Measurements from ENCODE around the gene MYO15A. TPM values are rescaled to one million over a fixed set of nuclear protein-coding genes. Genes with fewer than 3 reads are reported as not detected.

The MYO15A gene
- total RNA-seq, 1 experiment from 2014 or later = 2.8 TPM

GRCh38 chr17:18079543-18079942 lies 29.0 kb upstream of the MYO15A start:
- no peaks in the 10 kb centered on the region for H3K79me2 ChIP-seq (ENCODE audit: insufficient read depth, low read length)
- RAD21 ChIA-PET (ENCODE audit: low non-redundant PET in 1 of 2, low total read pairs in 2 of 2, uncharacterized antibody in 2 of 2, unreplicated experiment in 2 of 2) = no interaction called here
- H3K4me2 ChIP-seq (ENCODE audit: low read length) = no peak overlapping the region
- no peaks in the 10 kb centered on the region for H3K4me1 ChIP-seq (ENCODE audit: control insufficient read depth in 1 of 2, insufficient read depth in 2 of 2, low read length in 2 of 2)
- H3K4me3 ChIP-seq (replicated peaks in 1 of 2; ENCODE audit: low read depth in 1 of 2, low read length in 2 of 2) = no peak overlapping the region
- no peaks in the 10 kb centered on the region for H3K36me3 ChIP-seq (ENCODE audit: control insufficient read depth in 1 of 2, insufficient read depth in 2 of 2, low read length in 2 of 2)
- TF ChIP-seq RAD21 (IDR thresholded peaks at IDR 0.05; ENCODE audit: low read depth) (no peak), CTCF (IDR thresholded peaks at IDR 0.05 in 2 of 3, conservative IDR thresholded peaks at IDR 0.05 in 1 of 3; ENCODE audit: borderline replicate concordance in 1 of 3, insufficient read depth in 1 of 3, low read depth in 2 of 3, low read length in 2 of 3) (no peak), EZH2phosphoT487 (IDR thresholded peaks at IDR 0.05; ENCODE audit: borderline replicate concordance) (no peak), EZH2 (IDR thresholded peaks at IDR 0.05) (no peak)
- TF ChIP-seq, protein P1, sequence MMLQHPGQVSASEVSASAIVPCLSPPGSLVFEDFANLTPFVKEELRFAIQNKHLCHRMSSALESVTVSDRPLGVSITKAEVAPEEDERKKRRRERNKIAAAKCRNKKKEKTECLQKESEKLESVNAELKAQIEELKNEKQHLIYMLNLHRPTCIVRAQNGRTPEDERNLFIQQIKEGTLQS (IDR thresholded peaks at IDR 0.05) = no peak
- DNase-seq (ENCODE audit: low read depth, low spot score) (no peak), ATAC-seq (no peak)
- POLR2A ChIA-PET = no interaction called here
- intact Hi-C loops (cut with micrococcal nuclease) = no loop called here
- H3K27me3 ChIP-seq (ENCODE audit: insufficient read depth, low read length) = no peaks in the 10 kb centered on the region
- no TSS peak for BruUV-seq (replicated peaks)
- no peak overlapping the region for H3K27ac ChIP-seq (ENCODE audit: low read depth, low read length)
- H4K20me1 ChIP-seq (ENCODE audit: insufficient read depth) = no peaks in the 10 kb centered on the region
- H2AFZ ChIP-seq (ENCODE audit: low read depth, low read length, poor library complexity, severe bottlenecking) = no peak overlapping the region
- CTCF ChIA-PET = no interaction called here
- H3K9me3 ChIP-seq (ENCODE audit: control insufficient read depth in 1 of 2, insufficient read depth in 1 of 2, low read depth in 1 of 2, low read length in 2 of 2) = no peaks in the 10 kb centered on the region
- no peak overlapping the region for H3K9ac ChIP-seq (ENCODE audit: low read length)
- H3K9me2 ChIP-seq (ENCODE audit: insufficient read depth) = no peaks in the 10 kb centered on the region

DNA sequence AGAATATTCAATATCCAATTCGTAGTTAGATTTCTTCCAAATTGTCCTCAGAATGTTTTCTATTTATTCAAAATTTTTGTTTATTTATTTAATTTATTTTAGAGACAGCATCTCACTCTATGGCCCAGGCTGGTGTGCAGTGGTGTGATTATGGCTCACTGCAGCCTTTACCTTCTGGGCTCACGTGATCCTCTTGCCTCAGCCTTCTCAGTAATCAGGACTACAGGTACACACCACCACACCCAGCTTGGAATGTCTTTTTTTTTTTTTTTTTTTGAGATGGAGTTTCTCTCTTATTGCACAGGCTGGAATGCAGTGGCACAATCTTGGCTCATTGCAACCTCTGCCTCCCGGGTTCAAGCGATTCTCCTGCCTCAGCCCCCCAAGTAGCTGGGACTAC lies 24.3 kb upstream of the MYO15A start:
- ATAC-seq = no peak
- TF ChIP-seq ZFX (IDR thresholded peaks at IDR 0.05) (no peak), CTCF (IDR thresholded peaks at IDR 0.05 in 2 of 3, conservative IDR thresholded peaks at IDR 0.05 in 1 of 3; ENCODE audit: borderline replicate concordance in 1 of 3, insufficient read depth in 1 of 3, low read depth in 2 of 3, low read length in 2 of 3) (no peak), RAD21 (IDR thresholded peaks at IDR 0.05; ENCODE audit: low read depth) (no peak)

More for the DNA sequence above, 24.3 kb upstream of the MYO15A start:
- Histone ChIP-seq H3K9me3 (ENCODE audit: control insufficient read depth in 1 of 2, insufficient read depth in 1 of 2, low read depth in 1 of 2, low read length in 2 of 2) (no peaks in the 10 kb centered on the region), H3K27ac (ENCODE audit: low read depth, low read length) (no peak overlapping the region), H3K36me3 (ENCODE audit: control insufficient read depth in 1 of 2, insufficient read depth in 2 of 2, low read length in 2 of 2) (no peaks in the 10 kb centered on the region), H4K20me1 (ENCODE audit: insufficient read depth) (no peaks in the 10 kb centered on the region), H3K79me2 (ENCODE audit: insufficient read depth, low read length) (peaks cover 15% of the 10 kb centered on the region), H3K9me2 (ENCODE audit: insufficient read depth) (no peaks in the 10 kb centered on the region), H3K4me2 (ENCODE audit: low read length) (no peak overlapping the region), H3K9ac (ENCODE audit: low read length) (no peak overlapping the region), H3K4me3 (replicated peaks in 1 of 2; ENCODE audit: low read depth in 1 of 2, low read length in 2 of 2) (no peak overlapping the region), H3K27me3 (ENCODE audit: insufficient read depth, low read length) (no peaks in the 10 kb centered on the region), H3K4me1 (ENCODE audit: control insufficient read depth in 1 of 2, insufficient read depth in 2 of 2, low read length in 2 of 2) (peaks cover 8 to 17% of the 10 kb centered on the region in 2 experiments; a peak in 3 of 4 replicates), H2AFZ (ENCODE audit: low read depth, low read length, poor library complexity, severe bottlenecking) (no peak overlapping the region)
- ChIA-PET POLR2A (no interaction called here), RAD21 (ENCODE audit: low non-redundant PET in 1 of 2, low total read pairs in 2 of 2, uncharacterized antibody in 2 of 2, unreplicated experiment in 2 of 2) (no interaction called here), CTCF (no interaction called here)
- intact Hi-C loops (cut with micrococcal nuclease) = no loop called here
- no peak for DNase-seq (ENCODE audit: low read depth, low spot score)
- no TSS peak for BruUV-seq (replicated peaks)

All from HCT116 (cell line).